ENCODE results near the gene PNKP. TPM values are rescaled to one million over a fixed set of nuclear protein-coding genes. Genes with fewer than 3 reads are reported as not detected.

The PNKP gene
- total and polyA plus RNA-seq, 9 of the 15 experiments (the other 6 are each of a cell fraction or from before 2014, with no cell fraction given) = 2.8 to 85.4 (median 25.3) TPM

DNA sequence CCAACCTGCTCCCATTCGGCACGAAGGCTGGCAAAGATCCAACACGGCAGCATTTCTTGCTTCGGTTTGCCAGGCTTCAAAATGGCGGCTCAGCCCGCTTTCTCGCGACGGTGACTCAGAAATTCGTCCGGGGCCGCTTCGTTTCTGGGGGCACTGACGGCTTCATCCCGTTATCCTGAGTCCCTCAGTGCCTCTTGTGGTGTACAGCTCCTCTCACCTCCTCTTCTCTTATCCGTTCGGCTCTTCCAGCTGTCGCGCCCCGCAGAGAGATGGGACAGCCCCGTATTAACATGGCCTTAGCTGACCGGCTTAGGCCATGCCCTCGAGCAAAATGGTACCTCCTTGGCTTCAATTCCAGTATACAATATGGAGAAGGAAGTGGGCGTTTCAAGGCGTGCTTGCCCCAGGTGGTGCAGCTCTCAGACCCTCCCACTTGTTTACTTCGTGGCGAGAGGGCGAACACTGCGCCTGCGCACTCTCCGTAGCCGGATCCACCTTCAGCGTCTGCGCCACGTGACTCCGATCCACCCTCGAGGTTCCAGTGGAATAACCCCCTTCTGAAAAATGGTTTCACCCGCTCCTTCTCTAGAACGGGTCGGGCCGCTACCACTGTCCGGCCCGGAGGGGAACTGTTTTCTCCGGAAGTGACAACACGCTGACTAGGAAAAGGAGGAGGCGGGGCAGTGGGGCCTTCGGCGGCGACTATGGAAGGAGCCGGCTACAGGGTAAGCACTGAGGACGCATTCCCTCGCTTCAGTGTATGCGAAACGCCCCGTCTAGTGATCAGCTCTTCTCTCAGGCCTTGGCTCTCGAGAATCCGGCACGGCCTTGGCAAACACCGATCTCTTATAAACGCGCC lies 9.9 kb upstream of the PNKP start, which contains the start of the genes AKT1S1 and TBC1D17 (continued):
- TF ChIP-seq RFX5 (IDR thresholded peaks at IDR 0.05; ENCODE audit: low read depth, low read length) = no peak
- peak; percentile 56; the same call in 1 of the 2 replicates for TF ChIP-seq PML (IDR thresholded peaks at IDR 0.05; ENCODE audit: low read length)
- TF ChIP-seq, protein P1, sequence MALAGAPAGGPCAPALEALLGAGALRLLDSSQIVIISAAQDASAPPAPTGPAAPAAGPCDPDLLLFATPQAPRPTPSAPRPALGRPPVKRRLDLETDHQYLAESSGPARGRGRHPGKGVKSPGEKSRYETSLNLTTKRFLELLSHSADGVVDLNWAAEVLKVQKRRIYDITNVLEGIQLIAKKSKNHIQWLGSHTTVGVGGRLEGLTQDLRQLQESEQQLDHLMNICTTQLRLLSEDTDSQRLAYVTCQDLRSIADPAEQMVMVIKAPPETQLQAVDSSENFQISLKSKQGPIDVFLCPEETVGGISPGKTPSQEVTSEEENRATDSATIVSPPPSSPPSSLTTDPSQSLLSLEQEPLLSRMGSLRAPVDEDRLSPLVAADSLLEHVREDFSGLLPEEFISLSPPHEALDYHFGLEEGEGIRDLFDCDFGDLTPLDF (CRISPR knock-in tag; IDR thresholded peaks at IDR 0.05) = peak; percentile 23; the same call in 1 of the 2 replicates
- 0 out of 2 replicates have a peak, but pooled peaks have one; percentile 70 for TF ChIP-seq ZNF586 (CRISPR knock-in tag; conservative IDR thresholded peaks at IDR 0.05)
- TF ChIP-seq, protein P2, sequence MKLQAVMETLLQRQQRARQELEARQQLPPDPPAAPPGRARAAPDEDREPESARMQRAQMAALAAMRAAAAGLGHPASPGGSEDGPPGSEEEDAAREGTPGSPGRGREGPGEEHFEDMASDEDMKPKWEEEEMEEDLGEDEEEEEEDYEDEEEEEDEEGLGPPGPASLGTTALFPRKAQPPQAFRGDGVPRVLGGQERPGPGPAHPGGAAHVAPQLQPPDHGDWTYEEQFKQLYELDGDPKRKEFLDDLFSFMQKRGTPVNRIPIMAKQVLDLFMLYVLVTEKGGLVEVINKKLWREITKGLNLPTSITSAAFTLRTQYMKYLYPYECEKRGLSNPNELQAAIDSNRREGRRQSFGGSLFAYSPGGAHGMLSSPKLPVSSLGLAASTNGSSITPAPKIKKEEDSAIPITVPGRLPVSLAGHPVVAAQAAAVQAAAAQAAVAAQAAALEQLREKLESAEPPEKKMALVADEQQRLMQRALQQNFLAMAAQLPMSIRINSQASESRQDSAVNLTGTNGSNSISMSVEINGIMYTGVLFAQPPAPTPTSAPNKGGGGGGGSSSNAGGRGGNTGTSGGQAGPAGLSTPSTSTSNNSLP (IDR thresholded peaks at IDR 0.05; ENCODE audit: borderline replicate concordance, low read depth, low read length) = peak; percentile 50; the same call in 1 of the 2 replicates
- TF ChIP-seq PYGO2 (tag; IDR thresholded peaks at IDR 0.05) = no peak
- TF ChIP-seq, protein P3, sequence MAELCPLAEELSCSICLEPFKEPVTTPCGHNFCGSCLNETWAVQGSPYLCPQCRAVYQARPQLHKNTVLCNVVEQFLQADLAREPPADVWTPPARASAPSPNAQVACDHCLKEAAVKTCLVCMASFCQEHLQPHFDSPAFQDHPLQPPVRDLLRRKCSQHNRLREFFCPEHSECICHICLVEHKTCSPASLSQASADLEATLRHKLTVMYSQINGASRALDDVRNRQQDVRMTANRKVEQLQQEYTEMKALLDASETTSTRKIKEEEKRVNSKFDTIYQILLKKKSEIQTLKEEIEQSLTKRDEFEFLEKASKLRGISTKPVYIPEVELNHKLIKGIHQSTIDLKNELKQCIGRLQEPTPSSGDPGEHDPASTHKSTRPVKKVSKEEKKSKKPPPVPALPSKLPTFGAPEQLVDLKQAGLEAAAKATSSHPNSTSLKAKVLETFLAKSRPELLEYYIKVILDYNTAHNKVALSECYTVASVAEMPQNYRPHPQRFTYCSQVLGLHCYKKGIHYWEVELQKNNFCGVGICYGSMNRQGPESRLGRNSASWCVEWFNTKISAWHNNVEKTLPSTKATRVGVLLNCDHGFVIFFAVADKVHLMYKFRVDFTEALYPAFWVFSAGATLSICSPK (IDR thresholded peaks at IDR 0.05; ENCODE audit: borderline replicate concordance) = no peak
- TF ChIP-seq NCOR1 (IDR thresholded peaks at IDR 0.05) = no peak
- TF ChIP-seq MED1 (CRISPR knock-in tag; IDR thresholded peaks at IDR 0.05; ENCODE audit: borderline replicate concordance) = no peak
- no peak for TF ChIP-seq DMBX1 (CRISPR knock-in tag; IDR thresholded peaks at IDR 0.05; ENCODE audit: borderline replicate concordance)
- TF ChIP-seq, protein P4, sequence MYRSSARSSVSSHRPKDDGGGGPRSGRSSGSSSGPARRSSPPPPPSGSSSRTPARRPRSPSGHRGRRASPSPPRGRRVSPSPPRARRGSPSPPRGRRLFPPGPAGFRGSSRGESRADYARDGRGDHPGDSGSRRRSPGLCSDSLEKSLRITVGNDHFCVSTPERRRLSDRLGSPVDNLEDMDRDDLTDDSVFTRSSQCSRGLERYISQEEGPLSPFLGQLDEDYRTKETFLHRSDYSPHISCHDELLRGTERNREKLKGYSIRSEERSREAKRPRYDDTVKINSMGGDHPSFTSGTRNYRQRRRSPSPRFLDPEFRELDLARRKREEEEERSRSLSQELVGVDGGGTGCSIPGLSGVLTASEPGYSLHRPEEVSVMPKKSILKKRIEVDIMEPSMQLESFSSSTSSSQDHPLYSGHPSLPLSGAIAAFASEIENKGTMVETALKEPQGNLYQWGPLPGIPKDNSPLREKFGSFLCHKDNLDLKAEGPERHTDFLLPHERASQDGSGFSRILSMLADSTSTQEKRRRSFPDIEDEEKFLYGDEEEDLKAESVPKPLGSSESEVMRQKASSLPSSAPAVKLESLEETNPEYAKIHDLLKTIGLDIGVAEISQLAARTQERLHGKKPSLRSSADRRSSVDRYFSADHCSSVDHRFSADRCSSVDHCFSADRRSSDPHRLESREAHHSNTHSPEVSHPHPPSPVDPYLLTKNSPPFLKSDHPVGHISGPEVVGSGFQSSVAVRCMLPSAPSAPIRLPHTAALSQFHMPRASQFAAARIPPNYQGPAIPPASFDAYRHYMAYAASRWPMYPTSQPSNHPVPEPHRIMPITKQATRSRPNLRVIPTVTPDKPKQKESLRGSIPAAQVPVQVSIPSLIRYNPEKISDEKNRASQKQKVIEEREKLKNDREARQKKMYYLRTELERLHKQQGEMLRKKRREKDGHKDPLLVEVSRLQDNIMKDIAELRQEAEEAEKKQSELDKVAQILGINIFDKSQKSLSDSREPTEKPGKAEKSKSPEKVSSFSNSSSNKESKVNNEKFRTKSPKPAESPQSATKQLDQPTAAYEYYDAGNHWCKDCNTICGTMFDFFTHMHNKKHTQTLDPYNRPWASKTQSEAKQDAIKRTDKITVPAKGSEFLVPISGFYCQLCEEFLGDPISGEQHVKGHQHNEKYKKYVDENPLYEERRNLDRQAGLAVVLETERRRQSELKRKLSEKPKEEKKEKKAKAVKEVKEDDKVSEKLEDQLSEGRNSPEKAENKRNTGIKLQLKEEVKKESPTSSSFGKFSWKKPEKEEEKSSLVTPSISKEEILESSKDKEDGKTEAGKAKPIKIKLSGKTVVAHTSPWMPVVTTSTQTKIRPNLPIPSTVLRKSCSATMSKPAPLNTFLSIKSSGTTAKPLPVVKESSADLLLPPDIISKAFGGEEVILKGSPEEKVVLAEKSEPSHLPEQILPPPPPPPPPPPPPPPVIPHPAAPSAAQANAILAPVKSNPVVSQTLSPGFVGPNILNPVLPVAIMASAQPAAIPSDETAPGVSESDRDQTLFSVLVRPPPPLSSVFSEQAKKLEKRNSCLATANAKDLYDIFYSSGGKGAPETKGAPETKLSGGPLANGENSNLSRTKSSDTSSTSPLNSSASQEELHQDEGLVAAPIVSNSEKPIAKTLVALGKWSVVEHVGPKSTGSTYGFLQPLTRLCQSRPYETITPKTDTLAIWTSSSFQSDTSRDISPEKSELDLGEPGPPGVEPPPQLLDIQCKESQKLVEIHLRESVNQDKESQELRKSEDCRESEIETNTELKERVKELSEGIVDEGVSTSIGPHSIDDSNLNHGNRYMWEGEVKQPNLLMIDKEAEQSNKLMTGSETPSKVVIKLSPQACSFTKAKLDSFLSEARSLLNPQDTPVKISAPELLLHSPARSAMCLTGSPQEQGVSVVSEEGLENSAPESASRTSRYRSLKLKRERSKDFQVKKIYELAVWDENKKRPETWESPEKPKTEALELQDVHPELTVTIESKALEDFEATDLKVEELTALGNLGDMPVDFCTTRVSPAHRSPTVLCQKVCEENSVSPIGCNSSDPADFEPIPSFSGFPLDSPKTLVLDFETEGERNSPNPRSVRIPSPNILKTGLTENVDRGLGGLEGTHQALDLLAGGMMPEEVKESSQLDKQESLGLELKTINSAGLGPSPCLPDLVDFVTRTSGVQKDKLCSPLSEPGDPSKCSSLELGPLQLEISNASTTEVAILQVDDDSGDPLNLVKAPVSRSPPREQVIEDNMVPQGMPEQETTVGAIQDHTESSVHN (IDR thresholded peaks at IDR 0.05; ENCODE audit: borderline replicate concordance in 1 of 2, low read depth in 1 of 2) = no peak
- no peak for TF ChIP-seq ZNF561 (CRISPR knock-in tag; conservative IDR thresholded peaks at IDR 0.05)
- peak; percentile 100 for TF ChIP-seq FOXK2 (conservative IDR thresholded peaks at IDR 0.05 in 1 of 2, IDR thresholded peaks at IDR 0.05 in 1 of 2; ENCODE audit: low read depth in 2 of 2)
